ENCODE data around the gene FAM162B.

DNA sequence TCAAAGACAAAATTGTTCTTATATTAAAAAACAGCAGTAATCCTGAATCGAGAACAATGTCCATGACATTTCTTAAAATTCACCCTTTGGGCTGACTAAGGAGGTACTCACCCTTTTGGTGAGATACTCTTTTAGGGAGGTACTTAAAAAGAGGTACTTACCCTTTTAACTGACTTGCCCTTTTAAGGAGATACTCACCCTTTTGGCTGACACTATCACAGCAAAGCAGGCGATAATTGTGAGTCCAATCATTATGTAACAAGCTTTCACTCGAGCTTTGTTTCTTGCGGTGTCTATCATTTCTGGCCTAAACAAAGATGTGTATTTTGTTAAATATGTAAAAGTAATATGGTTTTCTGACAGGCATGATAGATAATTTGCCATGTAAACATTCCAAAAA, 3.7 kb downstream of the FAM162B start:
- TF ChIP-seq, protein P1, sequence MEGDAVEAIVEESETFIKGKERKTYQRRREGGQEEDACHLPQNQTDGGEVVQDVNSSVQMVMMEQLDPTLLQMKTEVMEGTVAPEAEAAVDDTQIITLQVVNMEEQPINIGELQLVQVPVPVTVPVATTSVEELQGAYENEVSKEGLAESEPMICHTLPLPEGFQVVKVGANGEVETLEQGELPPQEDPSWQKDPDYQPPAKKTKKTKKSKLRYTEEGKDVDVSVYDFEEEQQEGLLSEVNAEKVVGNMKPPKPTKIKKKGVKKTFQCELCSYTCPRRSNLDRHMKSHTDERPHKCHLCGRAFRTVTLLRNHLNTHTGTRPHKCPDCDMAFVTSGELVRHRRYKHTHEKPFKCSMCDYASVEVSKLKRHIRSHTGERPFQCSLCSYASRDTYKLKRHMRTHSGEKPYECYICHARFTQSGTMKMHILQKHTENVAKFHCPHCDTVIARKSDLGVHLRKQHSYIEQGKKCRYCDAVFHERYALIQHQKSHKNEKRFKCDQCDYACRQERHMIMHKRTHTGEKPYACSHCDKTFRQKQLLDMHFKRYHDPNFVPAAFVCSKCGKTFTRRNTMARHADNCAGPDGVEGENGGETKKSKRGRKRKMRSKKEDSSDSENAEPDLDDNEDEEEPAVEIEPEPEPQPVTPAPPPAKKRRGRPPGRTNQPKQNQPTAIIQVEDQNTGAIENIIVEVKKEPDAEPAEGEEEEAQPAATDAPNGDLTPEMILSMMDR (conservative IDR thresholded peaks at IDR 0.05; ENCODE audit: low read depth, low read length) = no peak
- TF ChIP-seq EZH2phosphoT487 (IDR thresholded peaks at IDR 0.05; ENCODE audit: borderline replicate concordance, low read length) (no peak), EZH2 (IDR thresholded peaks at IDR 0.05; ENCODE audit: low read length, unreplicated experiment) (no peak)

Measured in PC-3 (cell line).